ENCODE results near the gene SPATA13.
"Not testable (repeated sequence)": the region's sequence is repeated elsewhere in the genome, so short reads cannot be mapped to it uniquely, and the experiment has no call there.

Gene SPATA13

GRCh38 chr13:24338721-24339120 is 178.2 kb downstream of the SPATA13 start:
- TF ChIP-seq CTCF (IDR thresholded peaks at IDR 0.05; ENCODE audit: low read length, missing control alignments) = no peak
- DNase-seq (ENCODE audit: low read depth) = no peak
- no peak overlapping the region for H3K4me3 ChIP-seq (replicated peaks; ENCODE audit: low read depth, low read length)

- no peak for TF ChIP-seq CTCF (IDR thresholded peaks at IDR 0.05; ENCODE audit: low read length, missing control alignments)
- no peak for DNase-seq (ENCODE audit: low read depth)
- H3K4me3 ChIP-seq (replicated peaks; ENCODE audit: low read depth, low read length) = no peak overlapping the region
Observed at GRCh38 chr13:24339937-24340607, 179.6 kb downstream of the SPATA13 start.

GRCh38 chr13:24340608-24340955 is 180.1 kb downstream of the SPATA13 start:
- no peak for DNase-seq (ENCODE audit: low read depth)
- TF ChIP-seq CTCF (IDR thresholded peaks at IDR 0.05; ENCODE audit: low read length, missing control alignments) = no peak

GRCh38 chr13:24341439-24341838 is 180.9 kb downstream of the SPATA13 start:
- no peak overlapping the region for H3K4me3 ChIP-seq (replicated peaks; ENCODE audit: low read depth, low read length)
- no peak for TF ChIP-seq CTCF (IDR thresholded peaks at IDR 0.05; ENCODE audit: low read length, missing control alignments)
- no peak for DNase-seq (ENCODE audit: low read depth)

More at GRCh38 chr13:24340608-24340955, 180.1 kb downstream of the SPATA13 start:
- no peak overlapping the region for H3K4me3 ChIP-seq (replicated peaks; ENCODE audit: low read depth, low read length)

- DNase-seq (ENCODE audit: low read depth) = no peak
- no peak for TF ChIP-seq CTCF (IDR thresholded peaks at IDR 0.05; ENCODE audit: low read length, missing control alignments)
- no peak overlapping the region for H3K4me3 ChIP-seq (replicated peaks; ENCODE audit: low read depth, low read length)
Observed at GRCh38 chr13:24348385-24348784, 187.9 kb downstream of the SPATA13 start.

- TF ChIP-seq CTCF (IDR thresholded peaks at IDR 0.05; ENCODE audit: low read length, missing control alignments) = no peak
- H3K4me3 ChIP-seq (replicated peaks; ENCODE audit: low read depth, low read length) = no peak overlapping the region
- DNase-seq (ENCODE audit: low read depth) = no peak
Observed at GRCh38 chr13:24348797-24349515, 188.4 kb downstream of the SPATA13 start.

GRCh38 chr13:24349778-24350664 is 189.5 kb downstream of the SPATA13 start:
- H3K4me3 ChIP-seq (replicated peaks; ENCODE audit: low read depth, low read length); DNase-seq (ENCODE audit: low read depth): not testable (repeated sequence)

Data from fibroblast of pulmonary artery (primary cell).